Prostate gland (tissue), 2 donors: ENCODE results near the gene PLA2G4C. TPM values are rescaled to one million over a fixed set of nuclear protein-coding genes. Genes with fewer than 3 reads are reported as not detected.

Experiments
- DNase-seq: peaks from one replicate; pipeline ENCODE4 v3.0.0-alpha.2; 2019; ENCODE audit warnings: low spot score
- H3K27ac ChIP-seq, 2 donors: fragments of 200-600 bp; sonication (generic); 2 replicates each; pipeline ENCODE4 v1.5.1; 2017 to 2019
- H3K27me3 ChIP-seq: fragments of 200-600 bp; sonication (generic); replicated peaks from 2 replicates; pipeline ENCODE4 v1.5.1; 2019; ENCODE audit not compliant: insufficient read depth
- H3K36me3 ChIP-seq, 2 donors: fragments of 200-600 bp; sonication (generic); 1 replicate in 1 of 2; 2 replicates in 1 of 2; pipeline versions ENCODE4 v1.5.1 to v1.8.1; 2017 to 2019
- H3K4me1 ChIP-seq: fragments of 200-600 bp; sonication (generic); replicated peaks from 2 replicates; pipeline ENCODE4 v1.5.1; 2019
- H3K4me3 ChIP-seq, 2 donors: fragments of 200-600 bp; sonication (generic); 2 replicates each; pipeline ENCODE4 v1.5.1; 2017 to 2019
- H3K9me3 ChIP-seq: fragments of 200-600 bp; sonication (generic); 2 replicates; pipeline ENCODE4 v1.5.1; 2017
- CTCF ChIP-seq, 4 experiments: fragments of 200-600 bp in 2 of 4; fragments of 450-650 bp in 2 of 4; sonication (generic) in 2 of 4; IDR thresholded peaks; 1 replicate in 3 of 4; 2 replicates in 1 of 4; pipeline ENCODE4 v1.5.1; 2016 to 2019; ENCODE audit warnings: antibody characterized with exemption in 4 of 4, mild to moderate bottlenecking in 2 of 4, moderate library complexity in 2 of 4
- POLR2A ChIP-seq: fragments of 450-650 bp; IDR thresholded peaks from one replicate; pipeline ENCODE4 v1.6.1; 2016; ENCODE audit warnings: antibody characterized with exemption, mild to moderate bottlenecking
- POLR2AphosphoS5 ChIP-seq: sonication (generic); formaldehyde crosslinking; IDR thresholded peaks from one replicate; pipeline ENCODE4 v1.6.1; 2017; ENCODE audit warnings: antibody characterized with exemption
- WGBS: methylation state at CpG from one replicate; pipeline ENCODE4 v1.1.5; 2018; 5-methylcytosine and 5-hydroxymethylcytosine counted together
- intact Hi-C: fragments of 100-400 bp; cut with DNase I; formaldehyde crosslinking; loops from one replicate; pipeline ENCODE4 v1.14.2; 2022
- total RNA-seq, 2 donors: library from RNA; depleted of rRNA; stranded (reverse); fragments of >200 nt; gene quantifications; one replicate each; pipeline ENCODE4 v1.1.0, GENCODE V29; 2016

PLA2G4C gene
- total RNA-seq, 2 donors from 2014 or later, result 11.0 to 27.3 TPM

GRCh38 chr19:48122421-48122820, 11.8 kb upstream of the PLA2G4C start:
- no peak for TF ChIP-seq CTCF (IDR thresholded peaks at IDR 0.05)
- no peak for TF ChIP-seq POLR2AphosphoS5
- TF ChIP-seq POLR2A, result no peak
- Histone ChIP-seq H3K4me3 (no peak overlapping the region), H3K9me3 (no peaks in the 10 kb centered on the region), H3K4me1 (no peaks in the 10 kb centered on the region), H3K27ac (no peak overlapping the region), H3K36me3 (peaks cover 0 to 1% of the 10 kb centered on the region in 2 donors), H3K27me3 (no peaks in the 10 kb centered on the region)
- DNase-seq, result no peak
- intact Hi-C loops, result no loop called here
- WGBS, result 74% methylated on average over 14 of the region's 14 CpGs

- intact Hi-C loops, result no loop called here
- no peaks in the 10 kb centered on the region for H3K27me3 ChIP-seq
- DNase-seq, result peak; percentile 24
- TF ChIP-seq CTCF (IDR thresholded peaks at IDR 0.05) (no peak), POLR2AphosphoS5 (peak; percentile 7), POLR2A (no peak)
- H3K4me1 ChIP-seq, result no peaks in the 10 kb centered on the region
- no peak overlapping the region for H3K4me3 ChIP-seq
- 45% methylated on average over 10 of the region's 10 CpGs for WGBS
- no peak overlapping the region for H3K27ac ChIP-seq
- no peaks in the 10 kb centered on the region for H3K9me3 ChIP-seq
- H3K36me3 ChIP-seq, result no peaks in the 10 kb centered on the region
Observed at GRCh38 chr19:48121909-48122371, 11.3 kb upstream of the PLA2G4C start.

GRCh38 chr19:48121066-48121465, 10.4 kb upstream of the PLA2G4C start:
- 92% methylated on average over 13 of the region's 14 CpGs for WGBS
- no peak for TF ChIP-seq POLR2AphosphoS5
- no peak for TF ChIP-seq CTCF (IDR thresholded peaks at IDR 0.05)
- no peak for TF ChIP-seq POLR2A
- no peaks in the 10 kb centered on the region for H3K9me3 ChIP-seq

GRCh38 chr19:48120505-48120904, 9.9 kb upstream of the PLA2G4C start:
- no peak for DNase-seq
- Histone ChIP-seq H3K9me3 (no peaks in the 10 kb centered on the region), H3K27me3 (no peaks in the 10 kb centered on the region), H3K4me3 (no peak overlapping the region), H3K36me3 (no peaks in the 10 kb centered on the region), H3K27ac (no peak overlapping the region), H3K4me1 (no peaks in the 10 kb centered on the region)
- intact Hi-C loops, result no loop called here
- TF ChIP-seq POLR2A, result no peak
- TF ChIP-seq POLR2AphosphoS5, result no peak
- no peak for TF ChIP-seq CTCF (IDR thresholded peaks at IDR 0.05)
- WGBS, result 98% methylated on average over 2 of the region's 2 CpGs

More at GRCh38 chr19:48121066-48121465, 10.4 kb upstream of the PLA2G4C start:
- intact Hi-C loops, result no loop called here
- Histone ChIP-seq H3K27me3 (no peaks in the 10 kb centered on the region), H3K4me3 (no peak overlapping the region), H3K4me1 (no peaks in the 10 kb centered on the region), H3K27ac (no peak overlapping the region), H3K36me3 (no peaks in the 10 kb centered on the region)
- no peak for DNase-seq

GRCh38 chr19:48118131-48118517, 7.5 kb upstream of the PLA2G4C start:
- Histone ChIP-seq H3K4me1 (no peaks in the 10 kb centered on the region), H3K36me3 (no peaks in the 10 kb centered on the region), H3K27me3 (no peaks in the 10 kb centered on the region), H3K4me3 (no peak overlapping the region), H3K27ac (no peak overlapping the region), H3K9me3 (no peaks in the 10 kb centered on the region)
- intact Hi-C loops, result no loop called here
- DNase-seq, result no peak
- 85% methylated on average over 11 of the region's 11 CpGs for WGBS
- TF ChIP-seq POLR2A, result no peak
- no peak for TF ChIP-seq POLR2AphosphoS5
- no peak for TF ChIP-seq CTCF (IDR thresholded peaks at IDR 0.05)
